Dendritic cell treated with granulocyte-macrophage colony-stimulating factor and Interleukin-4, amounts not matched to agents 40 ng/mL and 50 ng/mL, for 4 days (primary cell): Measurements from ENCODE around the gene ZBTB7C.

Source experiments
- H3K27ac Mint-ChIP-seq: one replicate; pipeline ENCODE4 v1.8.0; 2022; ENCODE audit warnings: mild to moderate bottlenecking, mixed read lengths
- H3K27me3 Mint-ChIP-seq: one replicate; pipeline ENCODE4 v1.8.0; 2022; ENCODE audit warnings: mild to moderate bottlenecking, mixed read lengths
- H3K36me3 Mint-ChIP-seq: one replicate; pipeline ENCODE4 v1.8.0; 2022; ENCODE audit warnings: low read depth, mixed read lengths
- H3K4me1 Mint-ChIP-seq: one replicate; pipeline ENCODE4 v1.8.0; 2022; ENCODE audit warnings: low read depth, mixed read lengths
- H3K4me3 Mint-ChIP-seq: one replicate; pipeline ENCODE4 v1.8.0; 2022; ENCODE audit warnings: mild to moderate bottlenecking, moderate library complexity, mixed read lengths
- H3K9me3 Mint-ChIP-seq: one replicate; pipeline ENCODE4 v1.8.0; 2022; ENCODE audit warnings: mixed read lengths
- intact Hi-C: fragments of 100-400 bp; cut with micrococcal nuclease; formaldehyde crosslinking; loops from one replicate; pipeline ENCODE4 v1.15.0; 2022

Gene ZBTB7C

GRCh38 chr18:48162956-48163737 is 246.0 kb downstream of the ZBTB7C start:
- H3K27ac Mint-ChIP-seq, result peak overlapping the region; percentile 9
- peak overlapping the region; percentile 15 for H3K4me3 Mint-ChIP-seq
- peaks cover 27% of the 10 kb centered on the region for H3K27me3 Mint-ChIP-seq
- no peaks in the 10 kb centered on the region for H3K36me3 Mint-ChIP-seq
- intact Hi-C loops, result loop anchor here (5.0 to 10.0 kb wide), 3 partner anchors 62 to 249 kb away; partner anchors contain the start of gene SMAD2
- H3K4me1 Mint-ChIP-seq, result peaks cover 69% of the 10 kb centered on the region
- no peaks in the 10 kb centered on the region for H3K9me3 Mint-ChIP-seq

- peaks cover 30% of the 10 kb centered on the region for H3K27me3 Mint-ChIP-seq
- no peaks in the 10 kb centered on the region for H3K36me3 Mint-ChIP-seq
- peak overlapping the region; percentile 79 for H3K4me3 Mint-ChIP-seq
- intact Hi-C loops, result loop anchor here (5.0 to 10.0 kb wide), 3 partner anchors 63 to 250 kb away; partner anchors contain the start of gene SMAD2
- H3K4me1 Mint-ChIP-seq, result peaks cover 59% of the 10 kb centered on the region
- H3K27ac Mint-ChIP-seq, result peak overlapping the region; percentile 82
- H3K9me3 Mint-ChIP-seq, result no peaks in the 10 kb centered on the region
Measured at GRCh38 chr18:48161911-48162698, 247.1 kb downstream of the ZBTB7C start.

- intact Hi-C loops, result loop anchor here (5.0 to 10.0 kb wide), 3 partner anchors 63 to 251 kb away; partner anchors contain the start of gene SMAD2
- H3K36me3 Mint-ChIP-seq, result no peaks in the 10 kb centered on the region
- peaks cover 36% of the 10 kb centered on the region for H3K27me3 Mint-ChIP-seq
- H3K4me3 Mint-ChIP-seq, result peak overlapping the region; percentile 79
- H3K27ac Mint-ChIP-seq, result peak overlapping the region; percentile 82
- no peaks in the 10 kb centered on the region for H3K9me3 Mint-ChIP-seq
- peaks cover 52% of the 10 kb centered on the region for H3K4me1 Mint-ChIP-seq
Measured at GRCh38 chr18:48161191-48161910, 247.8 kb downstream of the ZBTB7C start.

GRCh38 chr18:48160622-48161021 is 248.6 kb downstream of the ZBTB7C start:
- H3K4me3 Mint-ChIP-seq, result peak overlapping the region; percentile 79
- intact Hi-C loops, result loop anchor here (5.0 to 10.0 kb wide), 3 partner anchors 64 to 252 kb away; partner anchors contain the start of gene SMAD2

GRCh38 chr18:48159816-48160215 is 249.4 kb downstream of the ZBTB7C start:
- Mint-ChIP-seq H3K9me3 (no peaks in the 10 kb centered on the region), H3K27ac (no peak overlapping the region), H3K27me3 (peaks cover 36% of the 10 kb centered on the region), H3K4me3 (no peak overlapping the region), H3K36me3 (no peaks in the 10 kb centered on the region), H3K4me1 (peaks cover 44% of the 10 kb centered on the region)
- intact Hi-C loops, result loop anchor here (5.0 to 10.0 kb wide), 3 partner anchors 65 to 252 kb away; partner anchors contain the start of gene SMAD2

More at GRCh38 chr18:48160622-48161021, 248.6 kb downstream of the ZBTB7C start:
- Mint-ChIP-seq H3K36me3 (no peaks in the 10 kb centered on the region), H3K27me3 (peaks cover 36% of the 10 kb centered on the region), H3K9me3 (no peaks in the 10 kb centered on the region), H3K4me1 (peaks cover 52% of the 10 kb centered on the region), H3K27ac (peak overlapping the region; percentile 82)

GRCh38 chr18:48158721-48159120 is 250.5 kb downstream of the ZBTB7C start:
- peaks cover 36% of the 10 kb centered on the region for H3K4me1 Mint-ChIP-seq

GRCh38 chr18:48157956-48158355 is 251.2 kb downstream of the ZBTB7C start:
- no peak overlapping the region for H3K4me3 Mint-ChIP-seq
- peaks cover 28% of the 10 kb centered on the region for H3K4me1 Mint-ChIP-seq
- peaks cover 38% of the 10 kb centered on the region for H3K27me3 Mint-ChIP-seq
- H3K9me3 Mint-ChIP-seq, result no peaks in the 10 kb centered on the region
- no peak overlapping the region for H3K27ac Mint-ChIP-seq
- H3K36me3 Mint-ChIP-seq, result no peaks in the 10 kb centered on the region
- intact Hi-C loops, result no loop called here

More at GRCh38 chr18:48158721-48159120, 250.5 kb downstream of the ZBTB7C start:
- H3K27ac Mint-ChIP-seq, result no peak overlapping the region
- peaks cover 40% of the 10 kb centered on the region for H3K27me3 Mint-ChIP-seq
- no peak overlapping the region for H3K4me3 Mint-ChIP-seq
- H3K36me3 Mint-ChIP-seq, result no peaks in the 10 kb centered on the region
- intact Hi-C loops, result no loop called here
- no peaks in the 10 kb centered on the region for H3K9me3 Mint-ChIP-seq

GRCh38 chr18:48155856-48156255 is 253.3 kb downstream of the ZBTB7C start:
- Mint-ChIP-seq H3K36me3 (no peaks in the 10 kb centered on the region), H3K27ac (no peak overlapping the region), H3K4me3 (no peak overlapping the region), H3K27me3 (peaks cover 34% of the 10 kb centered on the region), H3K9me3 (no peaks in the 10 kb centered on the region), H3K4me1 (peaks cover 11% of the 10 kb centered on the region)
- intact Hi-C loops, result no loop called here

GRCh38 chr18:48154828-48155227 is 254.4 kb downstream of the ZBTB7C start:
- H3K9me3 Mint-ChIP-seq, result no peaks in the 10 kb centered on the region
- no peaks in the 10 kb centered on the region for H3K36me3 Mint-ChIP-seq
- intact Hi-C loops, result no loop called here
- H3K27ac Mint-ChIP-seq, result no peak overlapping the region
- peaks cover 29% of the 10 kb centered on the region for H3K27me3 Mint-ChIP-seq
- no peak overlapping the region for H3K4me3 Mint-ChIP-seq
- H3K4me1 Mint-ChIP-seq, result peaks cover 5% of the 10 kb centered on the region

- peaks cover 27% of the 10 kb centered on the region for H3K27me3 Mint-ChIP-seq
- H3K36me3 Mint-ChIP-seq, result no peaks in the 10 kb centered on the region
- no peaks in the 10 kb centered on the region for H3K9me3 Mint-ChIP-seq
- peaks cover 5% of the 10 kb centered on the region for H3K4me1 Mint-ChIP-seq
- H3K4me3 Mint-ChIP-seq, result no peak overlapping the region
- H3K27ac Mint-ChIP-seq, result no peak overlapping the region
- intact Hi-C loops, result no loop called here
Measured at GRCh38 chr18:48153613-48154481, 255.3 kb downstream of the ZBTB7C start.

GRCh38 chr18:48152549-48152948 is 256.6 kb downstream of the ZBTB7C start:
- peaks cover 5% of the 10 kb centered on the region for H3K4me1 Mint-ChIP-seq
- intact Hi-C loops, result no loop called here
- H3K27ac Mint-ChIP-seq, result no peak overlapping the region
- no peaks in the 10 kb centered on the region for H3K36me3 Mint-ChIP-seq
- peaks cover 21% of the 10 kb centered on the region for H3K27me3 Mint-ChIP-seq
- no peaks in the 10 kb centered on the region for H3K9me3 Mint-ChIP-seq
- H3K4me3 Mint-ChIP-seq, result no peak overlapping the region

- Mint-ChIP-seq H3K4me1 (peaks cover 5% of the 10 kb centered on the region), H3K27ac (no peak overlapping the region), H3K4me3 (no peak overlapping the region), H3K27me3 (peaks cover 16% of the 10 kb centered on the region), H3K36me3 (no peaks in the 10 kb centered on the region), H3K9me3 (no peaks in the 10 kb centered on the region)
- intact Hi-C loops, result no loop called here
Measured at GRCh38 chr18:48151421-48152065, 257.6 kb downstream of the ZBTB7C start.
